HepG2 (cell line): ENCODE measurements around the gene RORC. TPM values are rescaled to one million over a fixed set of nuclear protein-coding genes. Genes with fewer than 3 reads are reported as not detected.

Experiments used
- BORCS8-MEF2B ChIP-seq: sonication (generic); formaldehyde crosslinking; IDR thresholded peaks from 2 replicates; pipeline ENCODE4 v1.8.0; 2022; ENCODE audit warnings: mild to moderate bottlenecking, missing genetic modification reagents
- NPAS2 ChIP-seq: sonication (generic); formaldehyde crosslinking; IDR thresholded peaks from 2 replicates; pipeline ENCODE4 v1.8.0; 2022; ENCODE audit warnings: mild to moderate bottlenecking, missing genetic modification reagents, borderline replicate concordance
- SOX13 ChIP-seq, 3 experiments: fragments of 450-650 bp in 1 of 3; sonication (generic) in 1 of 3; formaldehyde crosslinking in 1 of 3; IDR thresholded peaks in 2 of 3; conservative IDR thresholded peaks in 1 of 3; 2 replicates each; pipeline versions ENCODE4 v1.5.0 to v1.6.1; 2016 to 2020; ENCODE audit warnings: antibody characterized with exemption in 1 of 3, mild to moderate bottlenecking in 1 of 3, missing compliant biosample characterization in 1 of 3, missing genetic modification reagents in 1 of 3, moderate library complexity in 1 of 3
- TAF1 ChIP-seq: sonication (generic); formaldehyde crosslinking; IDR thresholded peaks from 2 replicates; pipeline ENCODE4 v1.4.0; 2020; ENCODE audit warnings: missing genetic modification reagents
- TAF15 ChIP-seq: fragments of 200-400 bp; formaldehyde crosslinking; IDR thresholded peaks from one replicate; pipeline ENCODE4 v1.6.1; 2018; ENCODE audit warnings: mild to moderate bottlenecking, low read depth, low read length; ENCODE audit not compliant: poor library complexity, severe bottlenecking
- THYN1 ChIP-seq: sonication (generic); formaldehyde crosslinking; IDR thresholded peaks from 2 replicates; pipeline ENCODE4 v1.8.1; 2023; ENCODE audit warnings: low read depth, mild to moderate bottlenecking, moderate library complexity, missing genetic modification reagents, borderline replicate concordance
- ZNF703 ChIP-seq: sonication (generic); formaldehyde crosslinking; IDR thresholded peaks from 2 replicates; pipeline ENCODE4 v1.5.1; 2020; ENCODE audit warnings: missing genetic modification reagents, mild to moderate bottlenecking, moderate library complexity, borderline replicate concordance
- ZNF749 ChIP-seq: sonication (generic); formaldehyde crosslinking; IDR thresholded peaks from 2 replicates; pipeline ENCODE4 v1.8.0; 2022; ENCODE audit warnings: mild to moderate bottlenecking, missing genetic modification reagents, moderate library complexity, borderline replicate concordance
- polyA plus RNA-seq, 8 experiments: library from polyadenylated mRNA; depleted of rRNA in 3 of 8; stranded (reverse) in 7 of 8; unstranded in 1 of 8; fragments of >200 nt; fragmentation: Illumina TruSeq in 4 of 8; extraction: Trizol in 4 of 8; gene quantifications; 2 replicates each; pipeline versions ENCODE4 v1.2.1 to v1.2.3, GENCODE V29; 2011 to 2016; ENCODE audit warnings: low read depth in 4 of 8, missing spikeins in 1 of 8, mixed read lengths in 1 of 8; ENCODE audit not compliant: insufficient read depth in 1 of 8
- total RNA-seq, 5 experiments: library from RNA; depleted of rRNA; stranded (reverse); fragments of >200 nt; fragmentation: Illumina TruSeq; extraction: Trizol; gene quantifications; 2 replicates each; pipeline ENCODE4 v1.2.3, GENCODE V29; 2016; ENCODE audit warnings: low read depth in 1 of 5
- TF ChIP-seq, protein P1 (sequence below): sonication (generic); formaldehyde crosslinking; IDR thresholded peaks from 2 replicates; pipeline ENCODE4 v1.4.0; 2020; ENCODE audit warnings: mild to moderate bottlenecking, missing genetic modification reagents
- TF ChIP-seq, protein P2 (sequence below): sonication (generic); formaldehyde crosslinking; IDR thresholded peaks from 2 replicates; pipeline ENCODE4 v1.5.0; 2020; ENCODE audit warnings: mild to moderate bottlenecking, missing genetic modification reagents
- TF ChIP-seq, protein P3 (sequence below): sonication (generic); formaldehyde crosslinking; IDR thresholded peaks from 2 replicates; pipeline ENCODE4 v1.4.0; 2020; ENCODE audit warnings: missing genetic modification reagents, borderline replicate concordance

The RORC gene
- total and polyA plus RNA-seq, 2 of the 13 experiments (the other 11 are each of a cell fraction or from before 2014, with no cell fraction given): 2.5 to 6.5 TPM

DNA sequence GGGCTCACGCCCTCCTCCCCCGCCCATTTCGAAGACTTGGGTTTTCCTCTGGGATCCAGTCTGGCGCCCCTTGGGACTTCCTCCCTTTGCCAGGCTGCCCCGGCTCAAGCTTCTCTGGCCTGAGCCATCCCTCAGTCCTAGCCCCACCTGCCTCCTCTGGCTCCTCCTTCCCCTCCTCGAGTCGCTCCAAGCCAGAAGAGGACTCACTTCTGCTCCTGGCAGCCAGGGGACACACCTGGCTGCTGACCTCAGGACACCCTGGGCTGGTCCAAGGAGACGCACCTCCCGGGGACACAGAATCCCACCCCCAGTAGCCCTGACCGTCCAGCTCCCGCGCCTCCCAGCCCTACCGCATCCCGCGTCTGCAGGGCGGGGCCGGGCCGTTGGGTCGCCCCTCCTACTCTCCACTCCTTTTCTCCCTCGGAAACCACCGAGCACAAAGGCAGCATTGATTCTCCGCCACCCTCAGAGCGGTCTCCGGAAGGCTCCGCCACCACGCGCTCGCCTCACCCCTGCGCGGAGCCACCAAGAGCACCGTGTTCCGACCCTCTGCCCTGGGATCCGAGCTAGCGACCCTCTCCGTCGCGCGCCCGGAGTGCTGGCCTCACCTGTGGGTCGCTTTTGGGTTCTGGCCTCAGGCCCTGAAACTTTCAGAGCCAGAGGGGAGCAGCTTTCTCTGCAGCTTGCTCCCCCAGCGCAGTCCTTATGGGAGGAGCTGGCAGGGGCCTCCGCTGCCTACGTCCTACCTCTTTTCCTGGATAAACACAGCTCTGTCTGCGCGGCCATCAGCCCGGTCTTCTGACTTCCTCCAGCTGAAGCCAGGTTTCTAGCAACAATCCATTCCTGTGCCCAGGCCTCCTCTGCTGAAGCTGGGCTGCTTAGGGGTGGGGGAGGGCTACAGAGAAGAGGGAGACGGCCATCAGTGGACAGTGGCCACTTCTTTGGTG lies 8.1 kb upstream of the RORC start, which contains the start of gene C2CD4D (continued):
- TF ChIP-seq, protein P1, sequence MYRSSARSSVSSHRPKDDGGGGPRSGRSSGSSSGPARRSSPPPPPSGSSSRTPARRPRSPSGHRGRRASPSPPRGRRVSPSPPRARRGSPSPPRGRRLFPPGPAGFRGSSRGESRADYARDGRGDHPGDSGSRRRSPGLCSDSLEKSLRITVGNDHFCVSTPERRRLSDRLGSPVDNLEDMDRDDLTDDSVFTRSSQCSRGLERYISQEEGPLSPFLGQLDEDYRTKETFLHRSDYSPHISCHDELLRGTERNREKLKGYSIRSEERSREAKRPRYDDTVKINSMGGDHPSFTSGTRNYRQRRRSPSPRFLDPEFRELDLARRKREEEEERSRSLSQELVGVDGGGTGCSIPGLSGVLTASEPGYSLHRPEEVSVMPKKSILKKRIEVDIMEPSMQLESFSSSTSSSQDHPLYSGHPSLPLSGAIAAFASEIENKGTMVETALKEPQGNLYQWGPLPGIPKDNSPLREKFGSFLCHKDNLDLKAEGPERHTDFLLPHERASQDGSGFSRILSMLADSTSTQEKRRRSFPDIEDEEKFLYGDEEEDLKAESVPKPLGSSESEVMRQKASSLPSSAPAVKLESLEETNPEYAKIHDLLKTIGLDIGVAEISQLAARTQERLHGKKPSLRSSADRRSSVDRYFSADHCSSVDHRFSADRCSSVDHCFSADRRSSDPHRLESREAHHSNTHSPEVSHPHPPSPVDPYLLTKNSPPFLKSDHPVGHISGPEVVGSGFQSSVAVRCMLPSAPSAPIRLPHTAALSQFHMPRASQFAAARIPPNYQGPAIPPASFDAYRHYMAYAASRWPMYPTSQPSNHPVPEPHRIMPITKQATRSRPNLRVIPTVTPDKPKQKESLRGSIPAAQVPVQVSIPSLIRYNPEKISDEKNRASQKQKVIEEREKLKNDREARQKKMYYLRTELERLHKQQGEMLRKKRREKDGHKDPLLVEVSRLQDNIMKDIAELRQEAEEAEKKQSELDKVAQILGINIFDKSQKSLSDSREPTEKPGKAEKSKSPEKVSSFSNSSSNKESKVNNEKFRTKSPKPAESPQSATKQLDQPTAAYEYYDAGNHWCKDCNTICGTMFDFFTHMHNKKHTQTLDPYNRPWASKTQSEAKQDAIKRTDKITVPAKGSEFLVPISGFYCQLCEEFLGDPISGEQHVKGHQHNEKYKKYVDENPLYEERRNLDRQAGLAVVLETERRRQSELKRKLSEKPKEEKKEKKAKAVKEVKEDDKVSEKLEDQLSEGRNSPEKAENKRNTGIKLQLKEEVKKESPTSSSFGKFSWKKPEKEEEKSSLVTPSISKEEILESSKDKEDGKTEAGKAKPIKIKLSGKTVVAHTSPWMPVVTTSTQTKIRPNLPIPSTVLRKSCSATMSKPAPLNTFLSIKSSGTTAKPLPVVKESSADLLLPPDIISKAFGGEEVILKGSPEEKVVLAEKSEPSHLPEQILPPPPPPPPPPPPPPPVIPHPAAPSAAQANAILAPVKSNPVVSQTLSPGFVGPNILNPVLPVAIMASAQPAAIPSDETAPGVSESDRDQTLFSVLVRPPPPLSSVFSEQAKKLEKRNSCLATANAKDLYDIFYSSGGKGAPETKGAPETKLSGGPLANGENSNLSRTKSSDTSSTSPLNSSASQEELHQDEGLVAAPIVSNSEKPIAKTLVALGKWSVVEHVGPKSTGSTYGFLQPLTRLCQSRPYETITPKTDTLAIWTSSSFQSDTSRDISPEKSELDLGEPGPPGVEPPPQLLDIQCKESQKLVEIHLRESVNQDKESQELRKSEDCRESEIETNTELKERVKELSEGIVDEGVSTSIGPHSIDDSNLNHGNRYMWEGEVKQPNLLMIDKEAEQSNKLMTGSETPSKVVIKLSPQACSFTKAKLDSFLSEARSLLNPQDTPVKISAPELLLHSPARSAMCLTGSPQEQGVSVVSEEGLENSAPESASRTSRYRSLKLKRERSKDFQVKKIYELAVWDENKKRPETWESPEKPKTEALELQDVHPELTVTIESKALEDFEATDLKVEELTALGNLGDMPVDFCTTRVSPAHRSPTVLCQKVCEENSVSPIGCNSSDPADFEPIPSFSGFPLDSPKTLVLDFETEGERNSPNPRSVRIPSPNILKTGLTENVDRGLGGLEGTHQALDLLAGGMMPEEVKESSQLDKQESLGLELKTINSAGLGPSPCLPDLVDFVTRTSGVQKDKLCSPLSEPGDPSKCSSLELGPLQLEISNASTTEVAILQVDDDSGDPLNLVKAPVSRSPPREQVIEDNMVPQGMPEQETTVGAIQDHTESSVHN (CRISPR knock-in tag): no peak
- TF ChIP-seq SOX13 (IDR thresholded peaks at IDR 0.05): no peak
- TF ChIP-seq SOX13 (CRISPR knock-in tag; conservative IDR thresholded peaks at IDR 0.05 in 1 of 2, IDR thresholded peaks at IDR 0.05 in 1 of 2): peak in 1 of 2 experiments; percentile 43; a peak in 1 of 4 replicates
- TF ChIP-seq TAF15: no peak
- no peak for TF ChIP-seq ZNF749 (CRISPR knock-in tag)
- no peak for TF ChIP-seq ZNF703 (CRISPR knock-in tag)
- TF ChIP-seq THYN1: no peak
- TF ChIP-seq, protein P2, sequence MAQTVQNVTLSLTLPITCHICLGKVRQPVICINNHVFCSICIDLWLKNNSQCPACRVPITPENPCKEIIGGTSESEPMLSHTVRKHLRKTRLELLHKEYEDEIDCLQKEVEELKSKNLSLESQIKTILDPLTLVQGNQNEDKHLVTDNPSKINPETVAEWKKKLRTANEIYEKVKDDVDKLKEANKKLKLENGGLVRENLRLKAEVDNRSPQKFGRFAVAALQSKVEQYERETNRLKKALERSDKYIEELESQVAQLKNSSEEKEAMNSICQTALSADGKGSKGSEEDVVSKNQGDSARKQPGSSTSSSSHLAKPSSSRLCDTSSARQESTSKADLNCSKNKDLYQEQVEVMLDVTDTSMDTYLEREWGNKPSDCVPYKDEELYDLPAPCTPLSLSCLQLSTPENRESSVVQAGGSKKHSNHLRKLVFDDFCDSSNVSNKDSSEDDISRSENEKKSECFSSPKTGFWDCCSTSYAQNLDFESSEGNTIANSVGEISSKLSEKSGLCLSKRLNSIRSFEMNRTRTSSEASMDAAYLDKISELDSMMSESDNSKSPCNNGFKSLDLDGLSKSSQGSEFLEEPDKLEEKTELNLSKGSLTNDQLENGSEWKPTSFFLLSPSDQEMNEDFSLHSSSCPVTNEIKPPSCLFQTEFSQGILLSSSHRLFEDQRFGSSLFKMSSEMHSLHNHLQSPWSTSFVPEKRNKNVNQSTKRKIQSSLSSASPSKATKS: no peak
- no peak for TF ChIP-seq NPAS2 (CRISPR knock-in tag)
- TF ChIP-seq TAF1 (CRISPR knock-in tag): peak; percentile 64; the same call in 1 of the 2 replicates
- 0 out of 2 replicates have a peak, but pooled peaks have one; percentile 31 for TF ChIP-seq BORCS8-MEF2B (CRISPR knock-in tag)
- TF ChIP-seq, protein P3, sequence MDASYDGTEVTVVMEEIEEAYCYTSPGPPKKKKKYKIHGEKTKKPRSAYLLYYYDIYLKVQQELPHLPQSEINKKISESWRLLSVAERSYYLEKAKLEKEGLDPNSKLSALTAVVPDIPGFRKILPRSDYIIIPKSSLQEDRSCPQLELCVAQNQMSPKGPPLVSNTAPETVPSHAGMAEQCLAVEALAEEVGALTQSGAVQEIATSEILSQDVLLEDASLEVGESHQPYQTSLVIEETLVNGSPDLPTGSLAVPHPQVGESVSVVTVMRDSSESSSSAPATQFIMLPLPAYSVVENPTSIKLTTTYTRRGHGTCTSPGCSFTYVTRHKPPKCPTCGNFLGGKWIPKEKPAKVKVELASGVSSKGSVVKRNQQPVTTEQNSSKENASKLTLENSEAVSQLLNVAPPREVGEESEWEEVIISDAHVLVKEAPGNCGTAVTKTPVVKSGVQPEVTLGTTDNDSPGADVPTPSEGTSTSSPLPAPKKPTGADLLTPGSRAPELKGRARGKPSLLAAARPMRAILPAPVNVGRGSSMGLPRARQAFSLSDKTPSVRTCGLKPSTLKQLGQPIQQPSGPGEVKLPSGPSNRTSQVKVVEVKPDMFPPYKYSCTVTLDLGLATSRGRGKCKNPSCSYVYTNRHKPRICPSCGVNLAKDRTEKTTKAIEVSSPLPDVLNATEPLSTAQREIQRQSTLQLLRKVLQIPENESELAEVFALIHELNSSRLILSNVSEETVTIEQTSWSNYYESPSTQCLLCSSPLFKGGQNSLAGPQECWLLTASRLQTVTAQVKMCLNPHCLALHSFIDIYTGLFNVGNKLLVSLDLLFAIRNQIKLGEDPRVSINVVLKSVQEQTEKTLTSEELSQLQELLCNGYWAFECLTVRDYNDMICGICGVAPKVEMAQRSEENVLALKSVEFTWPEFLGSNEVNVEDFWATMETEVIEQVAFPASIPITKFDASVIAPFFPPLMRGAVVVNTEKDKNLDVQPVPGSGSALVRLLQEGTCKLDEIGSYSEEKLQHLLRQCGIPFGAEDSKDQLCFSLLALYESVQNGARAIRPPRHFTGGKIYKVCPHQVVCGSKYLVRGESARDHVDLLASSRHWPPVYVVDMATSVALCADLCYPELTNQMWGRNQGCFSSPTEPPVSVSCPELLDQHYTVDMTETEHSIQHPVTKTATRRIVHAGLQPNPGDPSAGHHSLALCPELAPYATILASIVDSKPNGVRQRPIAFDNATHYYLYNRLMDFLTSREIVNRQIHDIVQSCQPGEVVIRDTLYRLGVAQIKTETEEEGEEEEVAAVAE (CRISPR knock-in tag): no peak
